Right renal pelvis (tissue), 4 donors: ENCODE data around the gene RGS7. TPM values are rescaled to one million over a fixed set of nuclear protein-coding genes. Genes with fewer than 3 reads are reported as not detected.
A peak's percentile ranks its signal among the peaks of the same experiment; 100 is the strongest.
"Not testable (repeated sequence)": the region's sequence is repeated elsewhere in the genome, so short reads cannot be mapped to it uniquely, and the experiment has no call there.

Source experiments
- DNase-seq, 4 donors: peaks; one replicate each; pipeline ENCODE4 v3.0.0-alpha.2; 2013; ENCODE audit warnings: low read depth in 4 of 4, low spot score in 3 of 4, missing footprints in 1 of 4
- polyA plus RNA-seq, 4 donors: library from polyadenylated mRNA; unstranded; fragments of 120-200 nt; gene quantifications; one replicate each; pipeline ENCODE4 v1.2.1, GENCODE V29; 2013; ENCODE audit not compliant: insufficient read length in 4 of 4

The RGS7 gene
- polyA plus RNA-seq, 4 donors, result 5.3 to 6.5 (median 6.2) TPM

DNA sequence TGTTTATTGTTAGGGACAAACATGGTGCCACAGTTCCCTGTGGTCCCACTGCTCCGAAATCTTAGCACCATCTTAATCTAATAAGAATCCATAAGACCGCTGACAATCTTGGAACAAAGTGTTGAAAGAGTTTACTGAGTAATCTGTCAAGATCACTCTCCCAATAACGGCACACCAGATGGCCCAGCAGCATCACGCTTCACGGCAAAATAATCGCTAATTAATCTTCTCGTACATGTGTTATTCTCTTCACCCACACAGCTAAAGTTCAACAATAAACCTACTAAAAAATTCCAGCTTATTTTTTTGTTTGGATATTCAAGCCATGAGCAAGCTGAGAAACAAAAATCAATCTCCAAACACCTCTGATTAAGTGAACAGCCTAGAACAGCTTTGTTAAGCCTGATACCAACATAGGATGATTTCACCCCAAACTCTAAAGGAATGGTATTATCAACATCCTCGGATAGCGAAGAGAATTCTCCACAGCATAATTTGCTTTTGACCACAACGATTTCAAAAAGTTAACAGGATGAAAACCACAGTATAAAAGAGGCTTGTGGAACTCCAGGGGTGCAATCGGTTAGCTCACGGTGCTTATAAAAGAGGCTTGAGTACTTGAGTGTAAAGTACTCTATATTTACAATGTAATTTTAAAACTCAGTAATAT, 415.2 kb downstream of the RGS7 start:
- DNase-seq, result no peak

- no peak for DNase-seq
Measured at GRCh38 chr1:240936911-240937668, 419.9 kb downstream of the RGS7 start.

- no peak for DNase-seq
Measured at GRCh38 chr1:240935920-240936319, 421.1 kb downstream of the RGS7 start.

GRCh38 chr1:240931031-240931430, 426.0 kb downstream of the RGS7 start:
- DNase-seq, result no peak

DNA sequence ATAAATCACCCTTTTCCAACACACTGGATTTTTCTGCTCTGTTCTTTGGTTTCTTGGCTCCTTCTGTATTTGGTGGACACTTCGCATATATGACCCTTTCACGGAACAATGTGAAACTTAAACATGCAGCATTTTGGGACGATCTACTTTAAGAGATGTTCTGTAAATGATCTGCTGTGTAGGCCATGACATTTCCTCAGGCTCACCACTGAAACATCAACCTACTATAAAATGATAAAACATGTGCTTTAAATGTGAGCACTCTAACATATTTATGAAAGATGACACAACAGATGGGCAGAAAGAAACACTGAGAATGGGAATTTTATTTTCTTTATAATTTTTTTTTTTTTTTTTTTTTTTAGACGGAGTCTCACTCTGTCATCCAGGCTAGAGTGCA, 428.7 kb downstream of the RGS7 start:
- DNase-seq, result no peak

- DNase-seq, result no peak
Measured at GRCh38 chr1:240927821-240928220, 429.2 kb downstream of the RGS7 start.

DNA sequence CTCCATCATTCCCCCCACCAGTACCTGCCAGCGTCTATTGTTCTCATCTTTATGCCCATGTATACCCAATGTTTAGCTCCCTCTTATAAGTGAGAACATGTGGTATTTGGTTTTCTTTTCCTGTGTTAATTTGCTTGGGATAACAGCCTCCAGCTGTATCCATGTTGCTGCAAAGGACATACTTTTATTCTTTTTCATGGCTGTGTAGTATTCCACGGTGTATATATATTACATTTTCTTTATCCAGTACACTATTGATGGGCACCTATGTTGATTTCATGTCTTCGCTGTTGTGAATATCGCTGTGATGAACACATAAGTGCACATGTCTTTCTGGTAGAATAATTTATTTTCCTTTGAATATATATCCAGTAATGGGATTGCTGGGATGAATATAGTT, 431.7 kb downstream of the RGS7 start:
- DNase-seq, result no peak

GRCh38 chr1:240917976-240918375, 439.0 kb downstream of the RGS7 start:
- no peak for DNase-seq

DNA sequence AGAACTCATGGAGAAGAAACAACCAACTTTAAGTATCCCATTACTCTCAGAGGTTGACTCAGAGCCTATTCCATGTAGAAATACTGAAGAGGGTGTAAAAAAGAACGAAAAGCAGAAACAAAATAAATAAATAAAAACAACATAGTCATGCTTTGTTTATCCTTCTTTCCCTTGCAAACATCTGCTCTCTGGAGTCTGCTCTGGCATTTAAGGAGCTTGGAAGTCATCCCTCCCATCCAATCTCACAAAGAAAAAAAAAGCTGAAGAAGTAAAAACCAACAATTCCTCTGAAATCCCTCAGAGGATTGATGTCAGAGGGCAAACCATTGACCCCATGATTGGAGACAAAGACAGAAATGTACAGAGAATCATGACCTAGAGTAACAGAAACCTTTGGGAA, 442.5 kb downstream of the RGS7 start:
- no peak for DNase-seq

DNA sequence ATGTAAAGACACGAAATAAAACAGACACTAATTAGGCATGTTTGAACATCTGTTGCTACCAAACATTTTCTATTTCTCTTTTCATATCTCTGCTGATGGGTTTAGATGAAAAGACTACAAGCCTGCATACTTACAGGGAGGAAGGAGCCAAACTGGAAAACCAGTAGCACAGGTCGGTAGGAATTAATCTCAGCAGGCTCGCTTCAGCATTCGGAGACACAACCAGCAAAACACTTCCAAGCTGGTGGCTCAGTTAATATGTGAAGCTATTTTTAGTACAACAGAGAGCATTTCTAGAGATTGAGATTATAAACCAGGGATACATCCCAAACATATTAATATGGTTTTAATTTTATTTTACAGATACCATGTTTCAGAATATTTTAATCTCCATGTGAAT, 444.2 kb downstream of the RGS7 start:
- no peak for DNase-seq

DNA sequence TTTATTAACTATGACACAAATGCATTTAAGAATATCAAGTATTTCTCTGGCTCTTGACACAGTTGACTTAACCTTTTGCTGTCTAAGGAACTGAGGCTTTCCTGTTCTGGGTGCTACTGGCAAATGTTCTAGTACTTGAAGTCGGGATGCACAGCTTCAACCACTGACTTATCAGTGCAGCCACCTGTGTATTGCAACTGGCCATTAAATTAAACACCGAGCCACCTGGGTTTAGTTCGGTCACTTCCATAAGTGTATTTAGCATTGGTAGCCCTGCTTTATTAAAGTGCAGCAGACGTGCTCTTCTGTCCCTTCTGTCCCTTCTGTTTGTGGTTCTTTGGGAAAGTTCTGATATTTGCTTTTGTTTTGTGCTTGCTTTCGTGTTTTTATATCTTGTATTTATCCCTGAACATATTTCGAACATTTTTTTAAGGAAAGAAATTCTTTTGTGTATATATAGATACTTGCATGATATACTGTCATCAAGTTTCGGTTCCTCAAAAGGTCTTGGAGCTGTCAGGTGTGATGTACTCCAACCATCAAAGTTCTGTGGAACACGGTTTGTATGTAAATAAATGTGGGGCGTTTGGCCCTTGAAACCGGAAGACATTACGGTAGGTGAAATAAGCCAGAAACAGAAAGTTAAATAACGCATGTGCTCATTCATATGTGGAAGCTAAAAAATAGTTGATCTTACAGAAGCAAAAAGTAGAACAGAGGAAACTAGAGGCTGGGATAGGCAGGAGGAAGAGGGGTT, 447.1 kb downstream of the RGS7 start:
- no peak for DNase-seq

- no peak for DNase-seq
Measured at GRCh38 chr1:240906477-240906876, 450.5 kb downstream of the RGS7 start.

DNA sequence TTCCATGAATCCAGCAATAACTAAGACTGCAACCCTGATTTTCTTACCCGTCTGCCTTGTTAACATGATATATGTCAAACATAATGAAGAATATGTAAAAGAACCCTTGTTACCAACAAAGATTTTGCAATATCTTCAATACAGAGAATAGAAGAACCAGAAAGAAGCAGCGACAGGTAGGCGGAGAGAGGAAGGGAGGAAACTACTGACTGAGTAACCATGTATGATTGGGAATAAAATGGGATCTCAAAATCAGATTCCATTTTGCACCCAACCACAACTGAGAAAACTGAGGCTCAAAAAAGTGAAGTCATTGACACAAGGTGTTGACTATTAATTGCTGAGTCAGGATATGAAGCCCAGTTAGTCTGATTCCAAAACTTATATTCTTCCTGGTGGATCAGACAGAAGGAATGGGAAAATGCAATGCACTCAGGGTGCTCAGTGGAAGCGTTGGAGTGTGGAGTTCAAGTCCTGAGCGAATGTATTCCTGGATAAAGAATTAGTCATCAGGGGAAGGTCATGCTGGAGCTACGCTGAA, 451.7 kb downstream of the RGS7 start:
- DNase-seq, result no peak

DNA sequence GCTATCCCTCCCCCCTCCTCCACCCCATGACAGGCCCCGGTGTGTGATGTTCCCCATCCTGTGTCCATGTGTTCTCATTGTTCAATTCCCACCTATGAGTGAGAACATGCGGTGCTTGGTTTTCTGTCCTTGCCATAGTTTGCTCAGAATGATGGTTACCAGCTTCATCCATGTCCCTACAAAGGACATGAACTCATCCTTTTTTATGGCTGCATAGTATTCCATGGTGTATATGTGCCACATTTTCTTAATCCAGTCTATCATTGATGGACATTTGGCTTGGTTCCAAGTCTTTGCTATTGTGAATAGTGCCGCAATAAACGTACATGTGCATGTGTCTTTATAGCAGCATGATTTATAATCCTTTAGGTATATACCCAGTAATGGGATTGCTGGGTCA, 461.6 kb downstream of the RGS7 start:
- DNase-seq, result not testable (repeated sequence)

DNA sequence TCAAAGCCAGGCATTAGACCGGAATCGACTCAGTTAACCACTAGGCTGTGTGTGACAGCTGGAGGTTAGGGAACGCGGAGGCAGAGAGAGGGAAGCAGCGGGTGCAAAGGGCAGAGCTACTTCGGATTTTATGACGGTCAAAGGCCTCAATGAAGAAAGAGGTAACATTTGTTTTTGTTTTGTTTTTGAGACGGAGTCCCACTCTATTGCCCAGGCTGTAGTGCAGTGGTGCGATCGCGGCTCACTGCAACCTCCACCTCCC, 468.3 kb downstream of the RGS7 start:
- DNase-seq, result no peak

GRCh38 chr1:240888039-240888786, 468.8 kb downstream of the RGS7 start:
- DNase-seq, result peak; percentile 18 to 30 (median 24)

DNA sequence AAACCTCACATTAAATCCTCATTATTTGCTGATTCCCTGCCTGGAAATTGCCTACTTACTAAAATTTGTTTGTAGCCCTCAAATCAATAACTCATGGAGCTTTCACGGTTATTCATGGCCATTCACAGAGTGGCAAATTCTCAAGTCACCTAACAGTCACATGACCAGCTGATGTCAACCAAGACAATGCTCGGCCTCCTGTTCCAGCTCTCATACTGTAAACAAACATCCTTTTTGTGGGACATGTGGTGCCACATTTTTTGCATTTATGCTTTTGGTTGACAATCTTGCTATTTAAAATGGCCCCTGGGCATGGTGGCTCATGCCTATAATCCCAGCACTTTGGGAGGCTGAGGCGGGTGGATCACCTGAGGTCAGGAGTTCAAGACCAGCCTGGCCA, 473.5 kb downstream of the RGS7 start:
- DNase-seq, result no peak

GRCh38 chr1:240882656-240883308, 474.2 kb downstream of the RGS7 start:
- not testable (repeated sequence) for DNase-seq

DNA sequence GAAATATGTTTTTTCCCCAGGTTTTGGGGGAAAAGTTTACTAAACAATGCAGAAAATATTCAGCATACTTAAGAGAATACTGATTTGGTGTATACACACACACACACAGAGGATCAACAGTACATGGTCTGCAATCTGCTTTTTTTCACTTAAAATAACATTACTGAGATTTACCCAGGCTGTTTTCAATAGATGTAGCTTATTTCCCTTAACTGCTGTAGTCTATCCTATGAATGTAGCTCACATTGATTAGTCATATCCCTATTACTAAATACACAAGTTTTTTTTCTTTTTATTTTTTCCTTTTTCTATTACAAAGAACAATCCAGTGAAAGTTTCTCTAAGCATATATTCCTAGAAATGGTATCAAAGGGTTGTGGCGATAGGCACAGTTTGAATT, 478.4 kb downstream of the RGS7 start:
- DNase-seq, result no peak

GRCh38 chr1:240877605-240878004, 479.4 kb downstream of the RGS7 start:
- no peak for DNase-seq
